DND-41 (cell line): ENCODE measurements around the gene ANKRD35.

ENCODE experiments used
- EZH2 ChIP-seq: IDR thresholded peaks from 3 replicates; pipeline ENCODE4 v1.6.1; 2012; ENCODE audit warnings: borderline replicate concordance, low read depth, mild to moderate bottlenecking, moderate library complexity, low read length, inconsistent platforms; ENCODE audit not compliant: severe bottlenecking
- TF ChIP-seq, protein P1 (sequence below): IDR thresholded peaks from 2 replicates; pipeline ENCODE4 v1.5.1; 2012; ENCODE audit warnings: borderline replicate concordance, low read length, moderate library complexity, mild to moderate bottlenecking; ENCODE audit not compliant: poor library complexity, severe bottlenecking; ENCODE audit errors: extremely low read depth

DNA sequence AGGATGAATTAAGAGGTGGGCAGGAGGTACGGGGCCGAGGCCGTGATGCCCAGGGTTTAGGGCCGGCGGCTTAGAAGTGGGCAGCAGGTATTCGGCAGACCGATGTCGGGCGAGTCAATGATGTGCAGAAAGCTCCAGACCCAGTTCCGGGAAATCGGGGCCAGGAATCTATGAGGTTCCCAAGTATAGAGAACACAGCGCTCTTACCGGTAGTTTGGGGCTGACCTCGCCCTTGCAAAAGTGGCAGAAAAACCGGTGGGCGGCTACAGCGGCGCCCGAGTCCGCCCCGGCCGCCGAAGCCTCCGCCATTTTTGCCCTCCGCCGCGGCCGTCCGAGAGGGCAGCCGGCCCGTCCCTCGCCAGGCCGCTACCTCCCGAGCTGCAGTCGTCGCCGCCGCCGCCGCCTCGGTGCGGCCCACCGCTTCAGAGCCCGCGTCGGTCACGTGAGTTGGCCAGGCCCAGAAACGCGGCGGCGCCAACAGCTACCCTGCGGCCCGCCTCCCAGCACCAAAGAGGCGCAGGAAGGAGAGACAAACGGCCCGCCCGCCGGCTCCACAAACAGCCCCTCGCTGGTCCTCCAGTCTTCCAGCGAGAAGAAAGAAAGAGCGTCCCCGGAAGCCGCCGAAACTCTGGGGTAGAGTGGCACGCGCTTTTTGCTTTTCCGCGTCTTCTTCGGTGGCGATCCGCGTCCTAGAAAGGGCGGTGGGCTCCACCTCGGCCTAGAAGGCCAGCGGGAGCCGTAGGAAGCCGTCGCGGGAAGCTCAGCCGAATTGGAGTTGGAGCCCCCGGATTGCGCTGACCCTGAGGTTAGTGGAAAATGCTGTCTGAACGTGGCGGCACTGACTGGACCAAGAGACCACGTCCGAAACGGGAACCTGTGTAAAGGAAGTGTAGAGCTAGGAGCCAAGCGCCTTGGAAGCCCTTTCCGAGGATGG is 61.8 kb downstream of the ANKRD35 start, which contains the start of the genes POLR3C and RNF115:
- TF ChIP-seq, protein P1, sequence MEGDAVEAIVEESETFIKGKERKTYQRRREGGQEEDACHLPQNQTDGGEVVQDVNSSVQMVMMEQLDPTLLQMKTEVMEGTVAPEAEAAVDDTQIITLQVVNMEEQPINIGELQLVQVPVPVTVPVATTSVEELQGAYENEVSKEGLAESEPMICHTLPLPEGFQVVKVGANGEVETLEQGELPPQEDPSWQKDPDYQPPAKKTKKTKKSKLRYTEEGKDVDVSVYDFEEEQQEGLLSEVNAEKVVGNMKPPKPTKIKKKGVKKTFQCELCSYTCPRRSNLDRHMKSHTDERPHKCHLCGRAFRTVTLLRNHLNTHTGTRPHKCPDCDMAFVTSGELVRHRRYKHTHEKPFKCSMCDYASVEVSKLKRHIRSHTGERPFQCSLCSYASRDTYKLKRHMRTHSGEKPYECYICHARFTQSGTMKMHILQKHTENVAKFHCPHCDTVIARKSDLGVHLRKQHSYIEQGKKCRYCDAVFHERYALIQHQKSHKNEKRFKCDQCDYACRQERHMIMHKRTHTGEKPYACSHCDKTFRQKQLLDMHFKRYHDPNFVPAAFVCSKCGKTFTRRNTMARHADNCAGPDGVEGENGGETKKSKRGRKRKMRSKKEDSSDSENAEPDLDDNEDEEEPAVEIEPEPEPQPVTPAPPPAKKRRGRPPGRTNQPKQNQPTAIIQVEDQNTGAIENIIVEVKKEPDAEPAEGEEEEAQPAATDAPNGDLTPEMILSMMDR, result no peak
- TF ChIP-seq EZH2, result no peak
